Psoas muscle (tissue), 8 donors: ENCODE results near the gene ARL15. TPM values are rescaled to one million over a fixed set of nuclear protein-coding genes. Genes with fewer than 3 reads are reported as not detected.

ENCODE experiments used
- ATAC-seq, 4 donors: fragments of 200-7000 bp; cut with Tn5 transposase; one replicate each; pipeline ENCODE4 v1.9.1; 2020; ENCODE audit warnings: moderate library complexity in 3 of 4, mild to moderate bottlenecking in 2 of 4
- DNase-seq, 2 donors: peaks; one replicate each; pipeline ENCODE4 v3.0.0-alpha.2; 2020
- H3K27ac ChIP-seq: fragments of 200-600 bp; one replicate; pipeline ENCODE4 v1.8.0; 2022
- H3K27me3 ChIP-seq, 3 donors: fragments of 200-600 bp in 1 of 3; one replicate each; pipeline versions ENCODE4 v1.6.1 to v1.8.0; 2013 to 2022; ENCODE audit warnings: low read length in 2 of 3, mild to moderate bottlenecking in 2 of 3, moderate library complexity in 1 of 3; ENCODE audit not compliant: insufficient read depth in 3 of 3
- H3K36me3 ChIP-seq, 2 donors: fragments of 200-600 bp in 1 of 2; one replicate each; pipeline versions ENCODE4 v1.6.1 to v1.8.0; 2013 to 2022; ENCODE audit warnings: low read depth in 1 of 2, mild to moderate bottlenecking in 1 of 2, moderate library complexity in 1 of 2; ENCODE audit not compliant: insufficient read depth in 1 of 2
- H3K4me1 ChIP-seq: fragments of 200-600 bp; one replicate; pipeline ENCODE4 v1.8.0; 2022
- H3K4me3 ChIP-seq: fragments of 200-600 bp; one replicate; pipeline ENCODE4 v1.8.0; 2022; ENCODE audit warnings: mild to moderate bottlenecking
- H3K9me3 ChIP-seq: fragments of 200-600 bp; one replicate; pipeline ENCODE4 v1.8.0; 2022
- CTCF ChIP-seq: fragments of 200-600 bp; IDR thresholded peaks from one replicate; pipeline ENCODE4 v1.8.0; 2022; ENCODE audit warnings: antibody characterized with exemption
- WGBS, 3 donors: extraction: QIAGEN DNeasy Blood & Tissue Kit; methylation state at CpG; one replicate each; pipeline versions ENCODE4 v1.1.6 to v1.1.7; 2013; 5-methylcytosine and 5-hydroxymethylcytosine counted together
- intact Hi-C, 2 donors: fragments of 100-400 bp; cut with DNase I; formaldehyde crosslinking; loops; one replicate each; pipeline versions ENCODE4 v1.11.0 to v1.14.2; 2022
- polyA plus RNA-seq, 3 donors: library from polyadenylated mRNA; stranded (reverse); fragments of 200-250 nt; gene quantifications; one replicate each; pipeline ENCODE4 v1.2.3, GENCODE V29; 2013
- total RNA-seq, 4 donors: library from RNA; stranded (reverse); fragmentation: NEBNext Ultra II Directional in 2 of 4; extraction: Animal tissue kit (Norgen Biotek cat#: 25700) in 2 of 4; gene quantifications; one replicate each; pipeline versions ENCODE4 v1.2.1 to v1.2.4, GENCODE V29; 2021 to 2023
- donor health status: healthy with polysubstance abuse.
- donor health status: DM: no; HTN: no; CAD: no; lungs with moderate emphysema.
- donor health status: Bipolar disorder and iron deficiency.
- donor health status: healthy.
- donor health status: DM: yes; HTN: yes; CAD: no.
- donor health status: DM: no; HTN: no; CAD: no.
- donor health status: DM: no; HTN: no; CAD: no.
- donor health status: DM: yes; HTN: yes; CAD: no.

Gene ARL15
- total and polyA plus RNA-seq, 7 donors = 2.5 to 8.9 (median 4.6) TPM

GRCh38 chr5:53913941-53914340 is 396.4 kb downstream of the ARL15 start:
- no peak overlapping the region for H3K4me3 ChIP-seq
- intact Hi-C loops = no loop called here
- H3K27me3 ChIP-seq = no peaks in the 10 kb centered on the region
- H3K27ac ChIP-seq = no peak overlapping the region
- no peaks in the 10 kb centered on the region for H3K4me1 ChIP-seq
- WGBS, 3 donors = 33 to 55% (median 38%) methylated on average over 1 of the region's 1 CpG
- H3K36me3 ChIP-seq = no peaks in the 10 kb centered on the region
- TF ChIP-seq CTCF = no peak
- no peaks in the 10 kb centered on the region for H3K9me3 ChIP-seq
- ATAC-seq = no peak
- no peak for DNase-seq

- ATAC-seq (no peak), DNase-seq (no peak)
- no peaks in the 10 kb centered on the region for H3K27me3 ChIP-seq
- H3K4me3 ChIP-seq = no peak overlapping the region
- H3K36me3 ChIP-seq = no peaks in the 10 kb centered on the region
- no peak overlapping the region for H3K27ac ChIP-seq
- no peaks in the 10 kb centered on the region for H3K9me3 ChIP-seq
- no peaks in the 10 kb centered on the region for H3K4me1 ChIP-seq
- intact Hi-C loops = no loop called here
- no peak for TF ChIP-seq CTCF
- WGBS, 3 donors = 83 to 93% (median 85%) methylated on average over 2 of the region's 2 CpGs
These were observed 401.6 kb downstream of the ARL15 start for GRCh38 chr5:53908757-53909156.

- ATAC-seq = no peak
- DNase-seq = no peak
- Histone ChIP-seq H3K4me3 (no peak overlapping the region), H3K27me3 (no peaks in the 10 kb centered on the region), H3K27ac (no peak overlapping the region), H3K9me3 (no peaks in the 10 kb centered on the region), H3K4me1 (no peaks in the 10 kb centered on the region), H3K36me3 (no peaks in the 10 kb centered on the region)
- TF ChIP-seq CTCF = no peak
- intact Hi-C loops = no loop called here
- WGBS, 3 donors = 92 to 99% (median 96%) methylated on average over 3 of the region's 3 CpGs
These were observed 402.5 kb downstream of the ARL15 start for GRCh38 chr5:53907827-53908226.

- H3K27ac ChIP-seq = no peak overlapping the region
- H3K36me3 ChIP-seq = no peaks in the 10 kb centered on the region
- no peak for ATAC-seq
- TF ChIP-seq CTCF = no peak
- WGBS, 3 donors = 89 to 95% (median 92%) methylated on average over 1 of the region's 1 CpG
- H3K27me3 ChIP-seq = no peaks in the 10 kb centered on the region
- DNase-seq = no peak
- H3K4me1 ChIP-seq = peaks cover 7% of the 10 kb centered on the region
- intact Hi-C loops = no loop called here
- no peak overlapping the region for H3K4me3 ChIP-seq
- no peaks in the 10 kb centered on the region for H3K9me3 ChIP-seq
These were observed 403.6 kb downstream of the ARL15 start for GRCh38 chr5:53906736-53907135.

GRCh38 chr5:53902296-53902907 is 408.0 kb downstream of the ARL15 start:
- H3K9me3 ChIP-seq = no peaks in the 10 kb centered on the region
- no peak for TF ChIP-seq CTCF
- no peak overlapping the region for H3K4me3 ChIP-seq
- H3K27ac ChIP-seq = no peak overlapping the region
- peaks cover 7% of the 10 kb centered on the region for H3K4me1 ChIP-seq
- H3K27me3 ChIP-seq = no peaks in the 10 kb centered on the region
- 33 to 40% (median 38%) methylated on average over 6 of the region's 6 CpGs for WGBS, 3 donors
- intact Hi-C loops = no loop called here
- ATAC-seq = peak in 3 of 4 donors; percentile 37 to 77 (median 54)
- H3K36me3 ChIP-seq = no peaks in the 10 kb centered on the region
- DNase-seq = peak in 1 of 2 donors; percentile 17
